GM19438 (cell line): ENCODE measurements around the gene LMO7.
A peak's percentile ranks its signal among the peaks of the same experiment; 100 is the strongest.

ENCODE experiments used
- ATAC-seq: cut with Tn5 transposase; IDR thresholded peaks from one replicate; pipeline ENCODE4 v1.9.1; 2021; ENCODE audit warnings: low read depth; ENCODE audit not compliant: unreplicated experiment

The LMO7 gene

DNA sequence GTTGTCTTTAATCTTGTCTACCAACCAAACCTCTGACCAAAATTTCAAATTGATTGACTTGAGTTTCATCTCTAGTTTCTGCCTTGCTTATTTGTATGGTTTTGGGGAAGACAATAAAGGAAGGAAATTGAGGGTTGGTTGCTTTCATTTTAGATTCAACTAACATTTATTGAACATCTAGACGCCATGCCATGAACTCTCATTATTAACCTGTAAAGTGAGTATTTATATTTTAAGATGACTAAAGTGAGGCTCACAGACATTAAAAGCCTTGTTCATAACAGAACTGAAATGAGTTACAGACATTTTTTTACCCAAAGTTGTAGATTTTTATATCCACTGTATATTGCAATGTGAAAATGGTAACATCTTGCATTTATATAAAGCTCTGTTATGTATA lies 239.3 kb downstream of the LMO7 start:
- no peak for ATAC-seq

- peak; percentile 82 for ATAC-seq
These were observed 240.3 kb downstream of the LMO7 start for GRCh38 chr13:75876142-75877050.

- no peak for ATAC-seq
These were observed 240.9 kb downstream of the LMO7 start for GRCh38 chr13:75877071-75877470.

- no peak for ATAC-seq
These were observed 243.5 kb downstream of the LMO7 start for GRCh38 chr13:75879656-75880055.

GRCh38 chr13:75881109-75881775 lies 245.1 kb downstream of the LMO7 start:
- peak; percentile 42 for ATAC-seq

DNA sequence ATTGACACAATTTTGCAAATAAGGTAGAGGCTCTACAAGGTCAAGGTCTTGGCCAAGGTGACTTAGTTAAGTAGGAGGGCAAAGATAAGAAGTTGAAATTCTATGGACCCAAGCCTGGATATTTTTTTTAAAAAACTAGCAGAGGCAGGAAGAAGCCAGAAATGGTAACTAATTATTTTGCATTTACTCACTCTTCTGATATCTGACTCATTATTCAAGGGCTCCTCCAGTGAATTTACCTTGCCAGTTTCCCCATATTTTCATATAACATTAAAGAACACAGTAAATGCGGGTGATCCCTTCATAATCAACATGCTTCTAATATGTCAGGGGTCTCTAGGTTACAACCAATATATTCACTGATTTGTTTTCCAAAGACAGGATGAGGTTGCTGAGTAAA lies 246.1 kb downstream of the LMO7 start:
- ATAC-seq = no peak

GRCh38 chr13:75889427-75889826 lies 253.3 kb downstream of the LMO7 start:
- no peak for ATAC-seq

- no peak for ATAC-seq
These were observed 259.0 kb downstream of the LMO7 start for GRCh38 chr13:75895168-75895567.

GRCh38 chr13:75896271-75896670 lies 260.1 kb downstream of the LMO7 start:
- ATAC-seq = no peak

DNA sequence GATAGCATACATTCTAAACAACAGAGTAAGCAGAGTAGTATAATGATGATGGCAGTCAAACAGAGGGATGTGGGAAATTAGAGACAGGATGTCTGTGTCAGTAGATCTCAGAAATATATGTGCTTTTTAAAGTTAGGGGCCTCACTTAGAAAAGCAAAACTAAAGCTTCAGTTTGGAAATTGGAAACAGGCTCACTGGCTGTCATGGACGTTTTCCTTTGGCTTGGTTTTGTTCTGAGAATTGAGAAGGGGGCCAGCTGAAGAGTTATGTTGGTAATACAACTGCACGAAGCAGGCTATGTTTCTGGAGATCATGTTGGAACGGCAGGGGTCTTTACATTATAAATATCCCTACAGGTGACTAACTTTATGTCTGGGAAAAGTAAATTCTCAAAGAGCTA lies 261.3 kb downstream of the LMO7 start:
- no peak for ATAC-seq

DNA sequence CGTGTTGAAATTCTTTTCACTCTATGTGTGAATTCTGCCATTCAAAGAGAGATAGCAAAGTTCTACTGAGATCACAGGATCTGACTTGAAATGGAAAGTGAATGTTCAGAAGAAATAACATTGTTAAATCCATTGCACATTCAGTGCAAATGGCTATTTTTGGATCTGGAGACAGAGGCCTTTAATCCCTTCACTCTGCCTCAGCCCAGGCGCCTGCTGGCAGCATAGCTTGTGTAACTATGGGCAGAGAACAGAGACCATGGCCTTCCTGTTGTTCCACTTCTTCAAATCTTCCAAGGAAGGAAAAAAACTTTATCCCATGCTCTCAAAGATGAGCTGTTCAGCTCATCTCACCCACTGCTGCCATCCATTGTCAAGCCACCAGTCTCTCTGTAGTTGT lies 265.4 kb downstream of the LMO7 start:
- no peak for ATAC-seq

GRCh38 chr13:75902166-75903104 lies 266.3 kb downstream of the LMO7 start:
- no peak for ATAC-seq

GRCh38 chr13:75904012-75904411 lies 267.9 kb downstream of the LMO7 start:
- ATAC-seq = no peak

GRCh38 chr13:75906315-75906714 lies 270.2 kb downstream of the LMO7 start:
- no peak for ATAC-seq

DNA sequence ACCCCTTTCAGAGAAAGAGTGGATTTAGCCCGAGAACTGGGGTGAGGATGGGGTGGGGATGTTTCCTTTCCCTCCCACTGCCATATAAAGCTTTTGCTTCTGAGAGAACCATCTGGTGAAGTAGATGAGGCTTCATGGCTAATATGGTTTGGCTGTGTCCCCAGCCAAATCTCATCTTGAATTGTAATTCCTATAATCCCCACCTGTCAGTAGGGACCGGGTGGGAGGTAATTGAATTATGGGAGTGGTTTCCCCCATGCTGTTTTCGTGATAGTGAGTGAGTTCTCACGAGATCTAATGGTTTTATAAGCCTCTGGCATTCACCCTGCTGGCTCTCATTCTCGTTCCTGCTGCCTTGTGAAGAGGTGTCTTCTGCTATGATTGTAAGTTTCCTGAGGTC lies 270.9 kb downstream of the LMO7 start:
- no peak for ATAC-seq

GRCh38 chr13:75908141-75908540 lies 272.0 kb downstream of the LMO7 start:
- ATAC-seq = no peak
